Left lung (tissue), 8 donors: ENCODE results near the gene MAPKAPK3. TPM values are rescaled to one million over a fixed set of nuclear protein-coding genes. Genes with fewer than 3 reads are reported as not detected.

ENCODE experiments used
- microRNA-seq, 2 donors: library from miRNA; unstranded; fragments of <30 nt; microRNA quantifications; one replicate each; pipeline ENCODE4, GENCODE V29; 2019
- polyA plus RNA-seq, 6 donors: library from polyadenylated mRNA; unstranded; fragments of 120-200 nt; gene quantifications; one replicate each; pipeline ENCODE4 v1.2.1, GENCODE V29; 2013; ENCODE audit not compliant: insufficient read length in 6 of 6
- total RNA-seq, 2 donors: library from RNA; stranded (reverse); fragmentation: NEBNext Ultra II Directional; extraction: Animal tissue kit (Norgen Biotek cat#: 25700); gene quantifications; one replicate each; pipeline ENCODE4 v1.2.1, GENCODE V29; 2021
- donor health status: DM: no; HTN: yes; CAD: no.
- donor health status: DM: no; HTN: no; CAD: no.

Gene MAPKAPK3
- total and polyA plus RNA-seq, 8 donors: 34.1 to 118 (median 37.0) TPM

Small RNA genes lying within 50 kb of the gene (microRNA-seq; reads per million reads assigned to microRNA genes)
- gene MIR4787: 3.0 to 5.7 reads per million in 2 donors

Other genes with a start within 250 kb of the MAPKAPK3 start
- 10 to 100 TPM; 51.4 to 86.6 TPM for gene CACNA2D2, start 113.5 kb upstream of the MAPKAPK3 start, total RNA-seq
- gene CACNA2D2, start 113.5 kb upstream of the MAPKAPK3 start, polyA plus RNA-seq: 10 to 100 TPM; 15.4 to 37.5 (median 27.2) TPM
- 1 to 10 TPM; 6.2 to 6.6 TPM for gene C3orf18, start 49.4 kb upstream of the MAPKAPK3 start, total RNA-seq
- 10 to 100 TPM; 19.1 to 24.5 (median 21.8) TPM for gene C3orf18, start 49.4 kb upstream of the MAPKAPK3 start, polyA plus RNA-seq
- 10 to 100 TPM; 24.0 to 27.6 TPM for gene HEMK1, start 47.6 kb upstream of the MAPKAPK3 start, total RNA-seq
- gene HEMK1, start 47.6 kb upstream of the MAPKAPK3 start, polyA plus RNA-seq: 10 to 100 TPM; 23.5 to 26.3 (median 25.0) TPM
- 10 to 100 TPM; 42.5 to 55.2 TPM for gene CISH, start 5.4 kb upstream of the MAPKAPK3 start, total RNA-seq
- gene CISH, start 5.4 kb upstream of the MAPKAPK3 start, polyA plus RNA-seq: 10 to 100 TPM; 20.2 to 29.3 (median 25.0) TPM
- 1 to 10 TPM in 1 of 2 donors, under 1 TPM in 1; 0.34 to 1.4 TPM for gene DOCK3, start 57.8 kb downstream of the MAPKAPK3 start, total RNA-seq
- 1 to 10 TPM; 1.5 to 2.2 (median 1.9) TPM for gene DOCK3, start 57.8 kb downstream of the MAPKAPK3 start, polyA plus RNA-seq